GM12878 (cell line): Measurements from ENCODE around the gene UBA6. TPM values are rescaled to one million over a fixed set of nuclear protein-coding genes. Genes with fewer than 3 reads are reported as not detected.

Source experiments
- ATAC-seq: fragments of 200-7000 bp; cut with Tn5 transposase; 3 replicates; pipeline ENCODE4 v1.9.1; 2020; ENCODE audit warnings: mild to moderate bottlenecking, moderate library complexity
- BruUV-seq: library from RNA; stranded (reverse); fragments of 400-500 nt; replicated peaks from 2 replicates; lab custom pipeline; 2021; lab: Mats Ljungman, UMichigan
- CTCF ChIA-PET: fragments of 300-600 bp; sonication (Branson Sonifier 250); formaldehyde crosslinking; extraction: SDS; loops from one replicate; lab custom pipeline; 2021; ENCODE audit warnings: inconsistent platforms; lab: Yijun Ruan, JAX
- POLR2A ChIA-PET: fragments of 350-600 bp; formaldehyde crosslinking; extraction: SDS; loops from one replicate; lab custom pipeline; 2021; ENCODE audit warnings: inconsistent platforms; lab: Charles Lee
- RAD21 ChIA-PET: fragments of 300-600 bp; sonication (Branson Sonifier 250); formaldehyde crosslinking; loops from one replicate; lab custom pipeline; 2023; ENCODE audit warnings: antibody characterized with exemption; ENCODE audit not compliant: unreplicated experiment; lab: Charles Lee
- SMC1A ChIA-PET: fragments of 300-600 bp; sonication (Branson Sonifier 250); formaldehyde crosslinking; loops from one replicate; lab custom pipeline; 2023; ENCODE audit not compliant: unreplicated experiment, uncharacterized antibody; lab: Charles Lee
- DNase-seq: peaks from one replicate; pipeline ENCODE4 v3.0.0-alpha.2; 2011; ENCODE audit warnings: low read depth, low spot score
- FAIRE-seq: peaks from 3 replicates; lab custom pipeline; 2011; peaks lifted over from hg19 to GRCh38; lab: Jason Lieb, UNC
- H2AFZ ChIP-seq: 2 replicates; pipeline ENCODE4 v1.6.0; 2011; ENCODE audit warnings: low read depth, low read length, control low read depth; ENCODE audit not compliant: control insufficient read depth
- H3K27ac ChIP-seq: 2 replicates; pipeline ENCODE4 v1.5.1; 2011; ENCODE audit warnings: control low read depth; ENCODE audit not compliant: control insufficient read depth, insufficient read depth
- H3K27me3 ChIP-seq, 2 experiments: replicated peaks in 1 of 2; 2 replicates each; pipeline versions ENCODE4 v1.6.0 to v1.6.1; 2011; ENCODE audit warnings: low read length in 1 of 2; ENCODE audit not compliant: control insufficient read depth in 2 of 2, insufficient read depth in 2 of 2
- H3K36me3 ChIP-seq, 2 experiments: 2 replicates each; pipeline ENCODE4 v1.5.1; 2011; ENCODE audit warnings: low read length in 1 of 2; ENCODE audit not compliant: control insufficient read depth in 2 of 2, insufficient read depth in 2 of 2
- H3K4me1 ChIP-seq: 2 replicates; pipeline ENCODE4 v1.6.1; 2011; ENCODE audit warnings: mild to moderate bottlenecking, low read length, moderate library complexity, mixed read lengths; ENCODE audit not compliant: control insufficient read depth, insufficient read depth
- H3K4me2 ChIP-seq: 2 replicates; pipeline ENCODE4 v1.6.0; 2011; ENCODE audit warnings: control low read depth; ENCODE audit not compliant: control insufficient read depth, insufficient read depth
- H3K4me3 ChIP-seq: fragments of 200-600 bp; sonication (generic); 2 replicates; pipeline ENCODE4 v1.5.1; 2016
- H3K79me2 ChIP-seq: 2 replicates; pipeline ENCODE4 v1.6.0; 2011; ENCODE audit warnings: low read length; ENCODE audit not compliant: control insufficient read depth, insufficient read depth
- H3K9ac ChIP-seq: 2 replicates; pipeline ENCODE4 v1.8.0; 2011; ENCODE audit warnings: low read length, control low read depth, mixed read lengths; ENCODE audit not compliant: control insufficient read depth, insufficient read depth
- H3K9me3 ChIP-seq: replicated peaks from 3 replicates; pipeline ENCODE4 v1.5.1; 2011; ENCODE audit warnings: mild to moderate bottlenecking, low read length; ENCODE audit not compliant: control insufficient read depth, insufficient read depth
- H4K20me1 ChIP-seq: 2 replicates; pipeline ENCODE4 v1.6.0; 2011; ENCODE audit not compliant: control insufficient read depth, insufficient read depth
- KLF5 ChIP-seq: fragments of 450-650 bp; IDR thresholded peaks from 2 replicates; pipeline ENCODE4 v1.6.1; 2014; ENCODE audit warnings: mild to moderate bottlenecking; ENCODE audit not compliant: partially characterized antibody
- SMAD5 ChIP-seq: IDR thresholded peaks from 2 replicates; pipeline ENCODE4 v1.6.1; 2016; ENCODE audit warnings: antibody characterized with exemption, low read depth
- TBL1XR1 ChIP-seq: IDR thresholded peaks from 2 replicates; pipeline ENCODE4 v1.6.1; 2012; ENCODE audit warnings: low read depth, low read length, improper control_type of control experiment
- YY1 ChIP-seq: IDR thresholded peaks from 2 replicates; pipeline ENCODE4 v1.6.1; 2011; ENCODE audit warnings: low read depth, mild to moderate bottlenecking, low read length
- WGBS: methylation state at CpG from one replicate; pipeline ENCODE4 v1.1.6; 2016; ENCODE audit warnings: low lambda C conversion rate; ENCODE audit not compliant: insufficient replicate concordance, insufficient coverage; ENCODE audit errors: missing lambda C conversion rate; 5-methylcytosine and 5-hydroxymethylcytosine counted together
- in situ Hi-C: fragments of 300-500 bp; cut with MboI; formaldehyde crosslinking; loops from 9 replicates; pipeline ENCODE4 v1.14.3; 2018; ENCODE audit warnings: mixed read lengths
- intact Hi-C: fragments of 100-400 bp; cut with micrococcal nuclease; formaldehyde crosslinking; loops from one replicate; pipeline ENCODE4 v1.14.2; 2022; ENCODE audit not compliant: unreplicated experiment
- polyA plus RNA-seq, 11 experiments: library from polyadenylated mRNA; depleted of rRNA in 4 of 11; unstranded in 6 of 11; stranded (reverse) in 5 of 11; fragments of >200 nt; fragmentation: Nextera tagmentation in 4 of 11; fragmentation: Illumina TruSeq in 1 of 11; extraction: Ambion mirVana in 4 of 11; extraction: Trizol in 1 of 11; gene quantifications; 1 replicate in 1 of 11; 2 replicates in 10 of 11; pipeline versions ENCODE4 v1.2.1 to v1.2.3, GENCODE V29; 2011 to 2016; ENCODE audit warnings: inconsistent platforms in 2 of 11, missing spikeins in 2 of 11, low read depth in 1 of 11
- total RNA-seq, 4 experiments: library from RNA; depleted of rRNA in 3 of 4; stranded (reverse); fragments of >200 nt in 3 of 4; fragmentation: Illumina TruSeq in 1 of 4; extraction: Trizol in 1 of 4; gene quantifications; 2 replicates each; pipeline versions ENCODE4 v1.2.1 to v1.2.3, GENCODE V29; 2013 to 2021
- TF ChIP-seq, protein P1 (sequence below): IDR thresholded peaks from 2 replicates; pipeline ENCODE4 v1.6.1; 2012; ENCODE audit warnings: low read length, inconsistent platforms
- TF ChIP-seq, protein P2 (sequence below): IDR thresholded peaks from 2 replicates; pipeline ENCODE4 v1.6.1; 2012; ENCODE audit warnings: improper control_type of control experiment, low read depth, low read length; ENCODE audit not compliant: insufficient replicate concordance

Gene UBA6
- total and polyA plus RNA-seq, 10 of the 15 experiments (the other 5 are each of a cell fraction or from before 2014, with no cell fraction given): 7.9 to 70.6 (median 34.7) TPM

DNA sequence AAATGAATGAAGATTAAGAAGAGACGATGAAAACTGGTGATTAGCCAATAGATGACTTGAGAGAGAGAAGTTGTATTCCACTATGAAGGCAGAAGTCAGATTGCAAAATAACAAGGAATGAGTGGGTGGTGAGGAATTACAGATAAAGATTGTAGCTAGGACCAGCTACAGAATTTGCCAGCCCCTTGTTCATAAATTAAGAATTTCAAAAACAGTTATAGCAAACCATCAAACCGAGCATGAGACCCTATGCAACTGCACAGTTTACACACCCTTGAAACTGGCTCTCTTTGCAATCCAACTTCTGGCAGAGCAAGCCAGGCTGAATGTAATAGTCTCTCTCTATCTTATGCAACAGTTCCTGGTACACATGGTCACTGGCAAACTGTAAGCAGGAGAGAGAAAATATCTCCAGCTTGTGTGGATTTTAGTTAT is 107.2 kb downstream of the UBA6 start:
- H4K20me1 ChIP-seq: no peaks in the 10 kb centered on the region
- H3K36me3 ChIP-seq: no peaks in the 10 kb centered on the region
- no peak for FAIRE-seq
- no peak for DNase-seq
- WGBS: 92% methylated on average over 2 of the region's 2 CpGs
- no peak overlapping the region for H3K9ac ChIP-seq
- in situ Hi-C loops: no loop called here
- H3K79me2 ChIP-seq: no peaks in the 10 kb centered on the region
- TF ChIP-seq, protein P1, sequence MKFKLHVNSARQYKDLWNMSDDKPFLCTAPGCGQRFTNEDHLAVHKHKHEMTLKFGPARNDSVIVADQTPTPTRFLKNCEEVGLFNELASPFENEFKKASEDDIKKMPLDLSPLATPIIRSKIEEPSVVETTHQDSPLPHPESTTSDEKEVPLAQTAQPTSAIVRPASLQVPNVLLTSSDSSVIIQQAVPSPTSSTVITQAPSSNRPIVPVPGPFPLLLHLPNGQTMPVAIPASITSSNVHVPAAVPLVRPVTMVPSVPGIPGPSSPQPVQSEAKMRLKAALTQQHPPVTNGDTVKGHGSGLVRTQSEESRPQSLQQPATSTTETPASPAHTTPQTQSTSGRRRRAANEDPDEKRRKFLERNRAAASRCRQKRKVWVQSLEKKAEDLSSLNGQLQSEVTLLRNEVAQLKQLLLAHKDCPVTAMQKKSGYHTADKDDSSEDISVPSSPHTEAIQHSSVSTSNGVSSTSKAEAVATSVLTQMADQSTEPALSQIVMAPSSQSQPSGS: no peak
- TF ChIP-seq, protein P2, sequence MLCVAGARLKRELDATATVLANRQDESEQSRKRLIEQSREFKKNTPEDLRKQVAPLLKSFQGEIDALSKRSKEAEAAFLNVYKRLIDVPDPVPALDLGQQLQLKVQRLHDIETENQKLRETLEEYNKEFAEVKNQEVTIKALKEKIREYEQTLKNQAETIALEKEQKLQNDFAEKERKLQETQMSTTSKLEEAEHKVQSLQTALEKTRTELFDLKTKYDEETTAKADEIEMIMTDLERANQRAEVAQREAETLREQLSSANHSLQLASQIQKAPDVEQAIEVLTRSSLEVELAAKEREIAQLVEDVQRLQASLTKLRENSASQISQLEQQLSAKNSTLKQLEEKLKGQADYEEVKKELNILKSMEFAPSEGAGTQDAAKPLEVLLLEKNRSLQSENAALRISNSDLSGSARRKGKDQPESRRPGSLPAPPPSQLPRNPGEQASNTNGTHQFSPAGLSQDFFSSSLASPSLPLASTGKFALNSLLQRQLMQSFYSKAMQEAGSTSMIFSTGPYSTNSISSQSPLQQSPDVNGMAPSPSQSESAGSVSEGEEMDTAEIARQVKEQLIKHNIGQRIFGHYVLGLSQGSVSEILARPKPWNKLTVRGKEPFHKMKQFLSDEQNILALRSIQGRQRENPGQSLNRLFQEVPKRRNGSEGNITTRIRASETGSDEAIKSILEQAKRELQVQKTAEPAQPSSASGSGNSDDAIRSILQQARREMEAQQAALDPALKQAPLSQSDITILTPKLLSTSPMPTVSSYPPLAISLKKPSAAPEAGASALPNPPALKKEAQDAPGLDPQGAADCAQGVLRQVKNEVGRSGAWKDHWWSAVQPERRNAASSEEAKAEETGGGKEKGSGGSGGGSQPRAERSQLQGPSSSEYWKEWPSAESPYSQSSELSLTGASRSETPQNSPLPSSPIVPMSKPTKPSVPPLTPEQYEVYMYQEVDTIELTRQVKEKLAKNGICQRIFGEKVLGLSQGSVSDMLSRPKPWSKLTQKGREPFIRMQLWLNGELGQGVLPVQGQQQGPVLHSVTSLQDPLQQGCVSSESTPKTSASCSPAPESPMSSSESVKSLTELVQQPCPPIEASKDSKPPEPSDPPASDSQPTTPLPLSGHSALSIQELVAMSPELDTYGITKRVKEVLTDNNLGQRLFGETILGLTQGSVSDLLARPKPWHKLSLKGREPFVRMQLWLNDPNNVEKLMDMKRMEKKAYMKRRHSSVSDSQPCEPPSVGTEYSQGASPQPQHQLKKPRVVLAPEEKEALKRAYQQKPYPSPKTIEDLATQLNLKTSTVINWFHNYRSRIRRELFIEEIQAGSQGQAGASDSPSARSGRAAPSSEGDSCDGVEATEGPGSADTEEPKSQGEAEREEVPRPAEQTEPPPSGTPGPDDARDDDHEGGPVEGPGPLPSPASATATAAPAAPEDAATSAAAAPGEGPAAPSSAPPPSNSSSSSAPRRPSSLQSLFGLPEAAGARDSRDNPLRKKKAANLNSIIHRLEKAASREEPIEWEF: no peak
- TF ChIP-seq YY1 (no peak), TBL1XR1 (no peak), KLF5 (no peak), SMAD5 (no peak)
- no TSS peak for BruUV-seq
- no peak overlapping the region for H3K4me2 ChIP-seq
- no peak overlapping the region for H3K4me3 ChIP-seq
- intact Hi-C loops: no loop called here
- no peaks in the 10 kb centered on the region for H3K27me3 ChIP-seq
- no peak overlapping the region for H3K27ac ChIP-seq
- SMC1A ChIA-PET: interaction anchor here (1.2 kb wide), 1 partner anchor 11 kb away, joined by 3 read pairs; no protein-coding TSS in a partner anchor
- H3K9me3 ChIP-seq: no peaks in the 10 kb centered on the region
- POLR2A ChIA-PET: interaction anchor here (1.1 kb wide), 1 partner anchor 13 kb away, joined by 3 read pairs; no protein-coding TSS in a partner anchor
- RAD21 ChIA-PET: no interaction called here
- CTCF ChIA-PET: no interaction called here
- no peaks in the 10 kb centered on the region for H3K4me1 ChIP-seq
- ATAC-seq: no peak
- H2AFZ ChIP-seq: no peak overlapping the region
